Heart left ventricle (tissue), 16 donors: ENCODE results near the gene PACRG. TPM values are rescaled to one million over a fixed set of nuclear protein-coding genes. Genes with fewer than 3 reads are reported as not detected.

Experiments used
- ATAC-seq, 4 donors: fragments of 200-7000 bp; cut with Tn5 transposase; one replicate each; pipeline ENCODE4 v1.9.1; 2020 to 2022; ENCODE audit warnings: moderate library complexity in 4 of 4, mild to moderate bottlenecking in 3 of 4, moderate number of reproducible peaks in 1 of 4
- DNase-seq, 5 donors: peaks; one replicate each; pipeline ENCODE4 v3.0.0-alpha.2; 2020
- H3K27ac ChIP-seq, 12 donors: fragments of 200-600 bp; sonication (generic) in 4 of 12; one replicate each; pipeline versions ENCODE4 v1.5.0 to v1.8.0; 2016 to 2022; ENCODE audit warnings: mild to moderate bottlenecking in 2 of 12
- H3K27me3 ChIP-seq, 9 donors: fragments of 200-600 bp; sonication (generic) in 2 of 9; one replicate each; pipeline versions ENCODE4 v1.5.1 to v1.8.0; 2016 to 2022; ENCODE audit warnings: mild to moderate bottlenecking in 3 of 9
- H3K36me3 ChIP-seq, 9 donors: fragments of 200-600 bp; sonication (generic) in 2 of 9; one replicate each; pipeline versions ENCODE4 v1.5.0 to v1.8.0; 2018 to 2022; ENCODE audit warnings: mild to moderate bottlenecking in 2 of 9
- H3K4me1 ChIP-seq, 12 donors: fragments of 200-600 bp; sonication (generic) in 4 of 12; one replicate each; pipeline versions ENCODE4 v1.5.0 to v1.8.0; 2016 to 2022; ENCODE audit warnings: mild to moderate bottlenecking in 3 of 12
- H3K4me3 ChIP-seq, 12 donors: fragments of 200-600 bp; sonication (generic) in 4 of 12; one replicate each; pipeline versions ENCODE4 v1.5.0 to v1.8.0; 2017 to 2022; ENCODE audit warnings: mild to moderate bottlenecking in 9 of 12, moderate library complexity in 4 of 12
- H3K9me3 ChIP-seq, 12 donors: fragments of 200-600 bp; sonication (generic) in 4 of 12; one replicate each; pipeline versions ENCODE4 v1.5.0 to v1.8.0; 2016 to 2022; ENCODE audit warnings: mild to moderate bottlenecking in 1 of 12
- CTCF ChIP-seq, 12 donors: fragments of 200-600 bp; sonication (generic) in 4 of 12; IDR thresholded peaks; one replicate each; pipeline versions ENCODE4 v1.5.0 to v1.8.0; 2018 to 2022; ENCODE audit warnings: antibody characterized with exemption in 12 of 12, mild to moderate bottlenecking in 5 of 12
- POLR2A ChIP-seq, 2 donors: fragments of 450-650 bp; IDR thresholded peaks; one replicate each; pipeline ENCODE4 v1.6.1; 2017; ENCODE audit warnings: antibody characterized with exemption in 2 of 2, mild to moderate bottlenecking in 2 of 2, moderate library complexity in 2 of 2
- WGBS, 4 donors: extraction: QIAGEN DNeasy Blood & Tissue Kit in 2 of 4; methylation state at CpG; one replicate each; pipeline versions ENCODE4 v1.1.5 to v1.1.7; 2013 to 2018; 5-methylcytosine and 5-hydroxymethylcytosine counted together
- intact Hi-C, 10 donors: fragments of 100-400 bp; cut with DNase I; formaldehyde crosslinking; loops; one replicate each; pipeline versions ENCODE4 v1.11.1 to v1.14.2; 2022
- polyA plus RNA-seq, 2 donors: library from polyadenylated mRNA; stranded (reverse); fragments of 200-250 nt; gene quantifications; one replicate each; pipeline ENCODE4 v1.2.3, GENCODE V29; 2013
- total RNA-seq, 9 donors: library from RNA; depleted of rRNA in 2 of 9; stranded (reverse); fragments of >200 nt in 2 of 9; fragmentation: NEBNext Ultra II Directional in 3 of 9; extraction: Animal tissue kit (Norgen Biotek cat#: 25700) in 3 of 9; gene quantifications; one replicate each; pipeline versions ENCODE4 v1.1.0 to v1.2.4, GENCODE V29; 2016 to 2023
- donor health status: ischemic (EF 13 %, LVEDD 7.1; RV severe dilation, severe dysfunction).
- donor health status: healthy with polysubstance abuse.
- donor health status: DM: no; HTN: yes; CAD: no.
- donor health status: DM: no; HTN: no; CAD: no.
- donor health status: ischemic (EF 25% LVEDD 6.9; RV normal size, moderate dysfunction).
- donor health status: ischemic (EF 25% LVEDD 5.7; RV mildly dilated, moderate dysfunction).
- donor health status: healthy.
- donor health status: DM: yes; HTN: yes; CAD: no.
- donor health status: ischemic (EF 35%, LVEDD 5.7; RV mildly dilated, moderate dysfunction).
- donor health status: nonischemic (EF 11% LVEDD 7.7; RV severe dilation, severe dysfunction).
- donor health status: DM: yes; HTN: yes; CAD: no.
- donor health status: PGD.
- donor health status: ischemic (EF 29% LVEDD 5.4; RV normal size, mild dysfunction).
- donor health status: nonischemic (EF 23%, LVEDD 6.1; RV moderate dilation, normal function).

The PACRG gene
- total and polyA plus RNA-seq, 11 donors, result 2.0 to 83.3 (median 11.8) TPM

GRCh38 chr6:162706232-162706631 lies 21.5 kb upstream of the PACRG start:
- WGBS, 4 donors, result 9 to 17% (median 15%) methylated on average over 6 of the region's 6 CpGs
- Histone ChIP-seq H3K4me3 (peak overlapping the region in 10 of 12 donors; percentile 2 to 43 (median 20)), H3K27ac (peak overlapping the region; percentile 62 to 86 (median 76)), H3K36me3 (no peaks in the 10 kb centered on the region), H3K27me3 (no peaks in the 10 kb centered on the region), H3K9me3 (no peaks in the 10 kb centered on the region), H3K4me1 (peaks cover 4 to 29% (median 19%) of the 10 kb centered on the region in 12 donors)
- ATAC-seq, result peak; percentile 81 to 92 (median 88)
- peak; percentile 73 to 90 (median 82) for DNase-seq
- TF ChIP-seq POLR2A (IDR thresholded peaks at IDR 0.05), result no peak
- no peak for TF ChIP-seq CTCF (IDR thresholded peaks at IDR 0.05)
- intact Hi-C loops, result loop anchor here in 2 of 10 donors (2.0 to 5.0 kb wide), 2 partner anchors 21 to 34 kb away; partner anchors contain the start of genes PACRG (in 1 of the 2) and PRKN (in 1 of the 2)

- 95 to 98% (median 98%) methylated on average over 6 of the region's 6 CpGs for WGBS, 4 donors
- no peak for DNase-seq
- intact Hi-C loops, result loop anchor here in 1 of 10 donors (5.0 kb wide), 1 partner anchor 37 kb away; no protein-coding TSS in a partner anchor
- ATAC-seq, result no peak
- H3K4me3 ChIP-seq, result no peak overlapping the region
- H3K36me3 ChIP-seq, result no peaks in the 10 kb centered on the region
- TF ChIP-seq CTCF (IDR thresholded peaks at IDR 0.05) (no peak), POLR2A (IDR thresholded peaks at IDR 0.05) (no peak)
- peaks cover 4 to 33% (median 18%) of the 10 kb centered on the region in 12 donors for H3K4me1 ChIP-seq
- H3K9me3 ChIP-seq, result no peaks in the 10 kb centered on the region
- no peaks in the 10 kb centered on the region for H3K27me3 ChIP-seq
- H3K27ac ChIP-seq, result no peak overlapping the region
Observed at GRCh38 chr6:162708971-162709370, 18.8 kb upstream of the PACRG start.

DNA sequence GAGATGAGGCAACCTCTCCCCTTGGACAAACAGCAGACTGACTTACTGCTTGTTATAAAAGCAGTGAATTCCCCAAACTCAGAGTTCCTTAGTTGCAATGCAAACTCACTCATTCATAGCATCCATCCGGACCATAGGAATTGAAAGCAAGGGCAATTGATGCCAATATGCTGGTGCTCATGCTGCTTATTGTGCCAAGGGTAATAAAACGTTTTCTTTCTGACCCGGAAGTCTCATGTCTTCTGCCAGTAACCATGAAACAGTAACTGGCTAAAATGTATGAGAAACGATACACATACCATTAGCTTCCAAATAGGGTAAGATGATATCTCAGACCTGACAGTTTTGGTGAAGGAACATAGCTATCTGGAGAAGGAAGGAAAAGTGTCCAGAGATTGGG lies 18.3 kb upstream of the PACRG start:
- DNase-seq (no peak), ATAC-seq (no peak)
- no peak overlapping the region for H3K27ac ChIP-seq
- no peaks in the 10 kb centered on the region for H3K36me3 ChIP-seq
- 81 to 93% (median 91%) methylated on average over 4 of the region's 4 CpGs for WGBS, 4 donors
- H3K4me1 ChIP-seq, result peaks cover 4 to 33% (median 18%) of the 10 kb centered on the region in 12 donors
- intact Hi-C loops, result loop anchor here in 1 of 10 donors (5.0 kb wide), 1 partner anchor 37 kb away; no protein-coding TSS in a partner anchor
- H3K27me3 ChIP-seq, result no peaks in the 10 kb centered on the region
- TF ChIP-seq CTCF (IDR thresholded peaks at IDR 0.05) (no peak), POLR2A (IDR thresholded peaks at IDR 0.05) (no peak)
- H3K9me3 ChIP-seq, result no peaks in the 10 kb centered on the region
- no peak overlapping the region for H3K4me3 ChIP-seq

DNA sequence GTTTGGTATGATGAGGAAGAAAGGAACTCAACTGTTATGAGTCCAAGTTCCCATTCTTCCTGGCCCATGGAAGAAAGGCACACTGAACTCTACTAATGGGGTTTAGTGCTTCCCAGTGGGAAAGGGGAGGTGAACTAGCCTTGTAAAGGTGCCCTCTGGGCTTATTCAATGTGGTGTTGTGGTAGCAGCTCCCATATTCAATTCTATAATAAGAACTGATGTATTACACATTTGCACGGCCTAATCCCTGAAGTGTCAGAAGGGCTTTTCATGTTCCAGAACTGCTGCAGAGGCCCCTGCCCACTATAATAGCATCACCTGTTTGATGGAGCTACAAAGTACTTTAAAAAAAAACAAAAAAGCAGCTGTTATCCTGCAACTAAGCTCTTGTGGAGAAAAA lies 17.4 kb upstream of the PACRG start:
- ATAC-seq, result peak in 1 of 4 donors; percentile 30
- peaks cover 4 to 27% (median 16%) of the 10 kb centered on the region in 12 donors for H3K4me1 ChIP-seq
- no peaks in the 10 kb centered on the region for H3K36me3 ChIP-seq
- H3K27me3 ChIP-seq, result no peaks in the 10 kb centered on the region
- no peak for TF ChIP-seq POLR2A (IDR thresholded peaks at IDR 0.05)
- TF ChIP-seq CTCF (IDR thresholded peaks at IDR 0.05), result no peak
- no peak for DNase-seq
- no peak overlapping the region for H3K4me3 ChIP-seq
- intact Hi-C loops, result no loop called here
- no peaks in the 10 kb centered on the region for H3K9me3 ChIP-seq
- H3K27ac ChIP-seq, result peak overlapping the region in 1 of 12 donors; percentile 1
- WGBS, 4 donors, result 50 to 68% (median 64%) methylated on average over 1 of the region's 1 CpG
